GM10266 (cell line): Measurements from ENCODE around the gene CFAP54.
"Not testable (repeated sequence)": the region's sequence is repeated elsewhere in the genome, so short reads cannot be mapped to it uniquely, and the experiment has no call there.

Source experiments
- DNase-seq: peaks from one replicate; pipeline ENCODE4 v3.0.0; 2012; ENCODE audit errors: extremely low spot score
- CTCF ChIP-seq: IDR thresholded peaks from 2 replicates; pipeline ENCODE4 v1.5.1; 2012; ENCODE audit warnings: mild to moderate bottlenecking, low read depth; ENCODE audit not compliant: control insufficient read depth, insufficient read depth; ENCODE audit errors: missing control alignments

CFAP54 gene

GRCh38 chr12:96452261-96452922, 37.0 kb upstream of the CFAP54 start:
- no peak for TF ChIP-seq CTCF

GRCh38 chr12:96454396-96454795, 35.0 kb upstream of the CFAP54 start:
- no peak for TF ChIP-seq CTCF
- DNase-seq = no peak

More at GRCh38 chr12:96452261-96452922, 37.0 kb upstream of the CFAP54 start:
- no peak for DNase-seq

- peak; percentile 17 for DNase-seq
- TF ChIP-seq CTCF = no peak
Measured at GRCh38 chr12:96456265-96456974, 33.0 kb upstream of the CFAP54 start.

GRCh38 chr12:96457191-96457930, 32.0 kb upstream of the CFAP54 start:
- TF ChIP-seq CTCF = no peak
- no peak for DNase-seq

GRCh38 chr12:96459281-96459680, 30.1 kb upstream of the CFAP54 start:
- not testable (repeated sequence) for DNase-seq

- DNase-seq = no peak
- no peak for TF ChIP-seq CTCF
Measured at GRCh38 chr12:96462571-96463280, 26.7 kb upstream of the CFAP54 start.

- no peak for TF ChIP-seq CTCF
- no peak for DNase-seq
Measured at GRCh38 chr12:96465896-96466295, 23.5 kb upstream of the CFAP54 start.
